GM23248 (cell line): ENCODE results near the gene DDN. TPM values are rescaled to one million over a fixed set of nuclear protein-coding genes. Genes with fewer than 3 reads are reported as not detected.
A peak's percentile ranks its signal among the peaks of the same experiment; 100 is the strongest.

Experiments used
- DNase-seq: peaks from one replicate; pipeline ENCODE4 v3.0.0-alpha.2; 2015
- H2AFZ ChIP-seq: fragments of 200-600 bp; sonication (generic); 2 replicates; pipeline ENCODE4 v1.6.1; 2016; ENCODE audit warnings: antibody characterized with exemption
- H3F3A ChIP-seq: fragments of 200-600 bp; sonication (generic); 2 replicates; pipeline ENCODE4 v1.6.1; 2016; ENCODE audit warnings: mild to moderate bottlenecking, antibody characterized with exemption, mixed run types; ENCODE audit not compliant: insufficient read depth
- H3K27ac ChIP-seq: fragments of 200-600 bp; sonication (generic); 2 replicates; pipeline ENCODE4 v1.5.1; 2016; ENCODE audit warnings: mild to moderate bottlenecking
- H3K27me3 ChIP-seq: fragments of 200-600 bp; sonication (generic); replicated peaks from 2 replicates; pipeline ENCODE4 v1.6.1; 2016; ENCODE audit warnings: mild to moderate bottlenecking; ENCODE audit not compliant: insufficient read depth
- H3K36me3 ChIP-seq: fragments of 200-600 bp; sonication (generic); 2 replicates; pipeline ENCODE4 v1.6.1; 2016; ENCODE audit warnings: low read depth, mild to moderate bottlenecking
- H3K4me1 ChIP-seq: fragments of 200-600 bp; sonication (generic); 2 replicates; pipeline ENCODE4 v1.6.1; 2016; ENCODE audit warnings: mild to moderate bottlenecking; ENCODE audit not compliant: insufficient read depth
- H3K4me2 ChIP-seq: fragments of 200-600 bp; sonication (generic); one replicate; pipeline ENCODE4 v1.6.1; 2016; ENCODE audit warnings: mild to moderate bottlenecking; ENCODE audit not compliant: unreplicated experiment
- H3K4me3 ChIP-seq: fragments of 200-600 bp; sonication (generic); 2 replicates; pipeline ENCODE4 v1.5.1; 2016; ENCODE audit warnings: mild to moderate bottlenecking
- H3K79me2 ChIP-seq: fragments of 200-600 bp; sonication (generic); 2 replicates; pipeline ENCODE4 v1.6.1; 2016; ENCODE audit warnings: mild to moderate bottlenecking; ENCODE audit not compliant: insufficient read depth
- H3K9ac ChIP-seq: fragments of 200-600 bp; sonication (generic); 2 replicates; pipeline ENCODE4 v1.6.1; 2016; ENCODE audit warnings: mild to moderate bottlenecking
- H3K9me2 ChIP-seq: fragments of 200-600 bp; sonication (generic); 2 replicates; pipeline ENCODE4 v1.6.1; 2016; ENCODE audit warnings: mixed run types, mild to moderate bottlenecking, moderate library complexity; ENCODE audit not compliant: insufficient read depth
- H3K9me3 ChIP-seq: fragments of 200-600 bp; sonication (generic); one replicate; pipeline ENCODE4 v1.6.1; 2017; ENCODE audit warnings: low read depth
- H4K20me1 ChIP-seq: fragments of 200-600 bp; sonication (generic); 2 replicates; pipeline ENCODE4 v1.6.0; 2016; ENCODE audit not compliant: insufficient read depth
- EZH2 ChIP-seq: fragments of 200-600 bp; sonication (generic); IDR thresholded peaks from 2 replicates; pipeline ENCODE4 v1.6.1; 2018; ENCODE audit warnings: antibody characterized with exemption, mild to moderate bottlenecking; ENCODE audit not compliant: insufficient read depth, poor library complexity, severe bottlenecking
- EZH2phosphoT487 ChIP-seq: fragments of 200-600 bp; sonication (generic); IDR thresholded peaks from 2 replicates; pipeline ENCODE4 v1.6.1; 2018; ENCODE audit warnings: antibody characterized with exemption, moderate library complexity, mild to moderate bottlenecking, low read depth; ENCODE audit not compliant: insufficient read depth
- whole genome bisulfite sequencing, 2 experiments: methylation state at CpG; one replicate each; pipeline ENCODE4 v1.1.6; 2015 to 2017; ENCODE audit warnings: low lambda C conversion rate in 2 of 2, low coverage in 1 of 2; ENCODE audit errors: missing lambda C conversion rate in 2 of 2; 5-methylcytosine and 5-hydroxymethylcytosine counted together
- in situ Hi-C: fragments of 300-500 bp; cut with MboI; formaldehyde crosslinking; loops from 2 replicates; pipeline ENCODE4 v1.15.0; 2020
- polyA plus RNA-seq: library from polyadenylated mRNA; unstranded; fragments of >200 nt; fragmentation: Nextera tagmentation; extraction: Ambion mirVana; gene quantifications from 2 replicates; pipeline ENCODE4 v1.2.1, GENCODE V29; 2016
- total RNA-seq: library from RNA; depleted of rRNA; stranded (reverse); fragments of >200 nt; shearing (Covaris generic); gene quantifications from 2 replicates; pipeline ENCODE4 v1.2.3, GENCODE V29; 2014

The DDN gene
- total and polyA plus RNA-seq, 2 experiments from 2014 or later, result not detected

- TF ChIP-seq EZH2phosphoT487, result no peak
- TF ChIP-seq EZH2, result no peak
- no peaks in the 10 kb centered on the region for H3K79me2 ChIP-seq
- H3K4me1 ChIP-seq, result peaks cover 12% of the 10 kb centered on the region
- DNase-seq, result peak; percentile 87
- H3K27ac ChIP-seq, result no peak overlapping the region
- peaks cover 2% of the 10 kb centered on the region; the same call in 1 of the 2 replicates for H3K36me3 ChIP-seq
- H3K4me2 ChIP-seq, result peak overlapping the region; percentile 39
- H3K9me3 ChIP-seq, result no peaks in the 10 kb centered on the region
- 30% methylated on average over 36 to 70 of the region's 71 CpGs for WGBS, 2 experiments
- 0 out of 2 replicates have a peak, but pooled peaks cover 1% of the 10 kb centered on the region for H3F3A ChIP-seq
- no peaks in the 10 kb centered on the region for H3K27me3 ChIP-seq
- in situ Hi-C loops, result no loop called here
- peak overlapping the region; percentile 18; the same call in 1 of the 2 replicates for H3K9ac ChIP-seq
- no peaks in the 10 kb centered on the region for H3K9me2 ChIP-seq
- no peaks in the 10 kb centered on the region for H4K20me1 ChIP-seq
- H2AFZ ChIP-seq, result peak overlapping the region; percentile 64
- H3K4me3 ChIP-seq, result peak overlapping the region; percentile 50
These were observed 2.1 kb downstream of the DDN start for GRCh38 chr12:48996794-48997718.

- Histone ChIP-seq H3K36me3 (no peaks in the 10 kb centered on the region), H4K20me1 (no peaks in the 10 kb centered on the region), H2AFZ (peak overlapping the region; percentile 65), H3K9me2 (no peaks in the 10 kb centered on the region), H3K79me2 (no peaks in the 10 kb centered on the region), H3K9me3 (no peaks in the 10 kb centered on the region), H3K27ac (no peak overlapping the region), H3K4me2 (peak overlapping the region; percentile 82), H3K4me3 (peak overlapping the region; percentile 61), H3K4me1 (peaks cover 10% of the 10 kb centered on the region), H3K9ac (0 out of 2 replicates have a peak overlapping the region, but pooled peaks have one; percentile 11), H3K27me3 (no peaks in the 10 kb centered on the region), H3F3A (no peaks in the 10 kb centered on the region)
- in situ Hi-C loops, result no loop called here
- WGBS, 2 experiments, result 4 to 5% methylated on average over 32 of the region's 32 CpGs
- DNase-seq, result peak; percentile 93
- TF ChIP-seq EZH2, result no peak
- TF ChIP-seq EZH2phosphoT487, result no peak
These were observed 3.9 kb downstream of the DDN start for GRCh38 chr12:48995086-48995879.

GRCh38 chr12:48994224-48995085, 4.7 kb downstream of the DDN start:
- Histone ChIP-seq H4K20me1 (no peaks in the 10 kb centered on the region), H3K79me2 (no peaks in the 10 kb centered on the region), H2AFZ (no peak overlapping the region), H3K9me2 (no peaks in the 10 kb centered on the region), H3F3A (no peaks in the 10 kb centered on the region), H3K9ac (no peak overlapping the region), H3K36me3 (no peaks in the 10 kb centered on the region), H3K4me1 (peaks cover 2% of the 10 kb centered on the region), H3K27me3 (no peaks in the 10 kb centered on the region), H3K27ac (no peak overlapping the region), H3K9me3 (no peaks in the 10 kb centered on the region), H3K4me2 (peak overlapping the region; percentile 82), H3K4me3 (no peak overlapping the region)
- 21 to 34% methylated on average over 16 to 32 of the region's 32 CpGs for WGBS, 2 experiments
- in situ Hi-C loops, result no loop called here
- DNase-seq, result no peak
- TF ChIP-seq EZH2phosphoT487 (no peak), EZH2 (no peak)

GRCh38 chr12:48993787-48994186, 5.4 kb downstream of the DDN start:
- Histone ChIP-seq H3K36me3 (no peaks in the 10 kb centered on the region), H3K9ac (no peak overlapping the region), H3K4me1 (no peaks in the 10 kb centered on the region; the same call in 1 of the 2 replicates), H3K4me3 (no peak overlapping the region), H4K20me1 (no peaks in the 10 kb centered on the region), H3K9me3 (no peaks in the 10 kb centered on the region), H3K27me3 (peaks cover 5% of the 10 kb centered on the region; the same call in 1 of the 2 replicates), H3F3A (no peaks in the 10 kb centered on the region), H3K4me2 (no peak overlapping the region), H3K9me2 (no peaks in the 10 kb centered on the region), H3K79me2 (no peaks in the 10 kb centered on the region), H3K27ac (no peak overlapping the region), H2AFZ (no peak overlapping the region)
- WGBS, 2 experiments, result 60 to 68% methylated on average over 3 of the region's 3 CpGs
- in situ Hi-C loops, result no loop called here
- TF ChIP-seq EZH2phosphoT487, result no peak
- TF ChIP-seq EZH2, result no peak
- peak; percentile 43 for DNase-seq
